Naive thymus-derived CD4-positive, alpha-beta T cell (primary cell): ENCODE results near the gene FDXR. TPM values are rescaled to one million over a fixed set of nuclear protein-coding genes. Genes with fewer than 3 reads are reported as not detected.
A peak's percentile ranks its signal among the peaks of the same experiment; 100 is the strongest.

Experiments used
- ATAC-seq: fragments of 150-1000 bp; cut with Tn5 transposase; 2 replicates; pipeline ENCODE4 v1.10.0; 2021; ENCODE audit warnings: mild to moderate bottlenecking, moderate library complexity
- CTCF ChIA-PET: fragments of 350-600 bp; sonication (Branson Sonifier 250); formaldehyde crosslinking; loops from one replicate; lab custom pipeline; 2021; ENCODE audit warnings: antibody characterized with exemption; lab: Charles Lee
- POLR2A ChIA-PET: fragments of 350-600 bp; sonication (Branson Sonifier 250); formaldehyde crosslinking; loops from one replicate; lab custom pipeline; 2021; ENCODE audit warnings: antibody characterized with exemption, inconsistent platforms; lab: Charles Lee
- DNase-seq, 9 donors: peaks; one replicate each; pipeline versions ENCODE4 v3.0.0 to v3.0.0-alpha.2; 2020 to 2022; ENCODE audit warnings: mixed read lengths in 1 of 9
- H3K27ac ChIP-seq: one replicate; pipeline ENCODE4 v1.7.0; 2013; ENCODE audit warnings: mild to moderate bottlenecking, low read depth, low read length, moderate library complexity
- H3K27me3 ChIP-seq, 2 donors: one replicate each; pipeline ENCODE4 v1.7.0; 2013; ENCODE audit warnings: low read length in 2 of 2, mild to moderate bottlenecking in 2 of 2, moderate library complexity in 2 of 2; ENCODE audit not compliant: control insufficient read depth in 2 of 2, insufficient read depth in 2 of 2
- H3K36me3 ChIP-seq, 3 experiments: 1 replicate in 2 of 3; 2 replicates in 1 of 3; pipeline ENCODE4 v1.7.0; 2013; ENCODE audit warnings: low read length in 3 of 3, mild to moderate bottlenecking in 3 of 3, moderate library complexity in 1 of 3; ENCODE audit not compliant: insufficient read depth in 3 of 3, control insufficient read depth in 2 of 3
- H3K4me1 ChIP-seq, 2 donors: one replicate each; pipeline ENCODE4 v1.7.0; 2013; ENCODE audit warnings: low read length in 2 of 2, mild to moderate bottlenecking in 2 of 2, moderate library complexity in 1 of 2; ENCODE audit not compliant: control insufficient read depth in 2 of 2, insufficient read depth in 2 of 2
- H3K4me3 ChIP-seq: 2 replicates; pipeline ENCODE4 v1.7.0; 2013; ENCODE audit warnings: mild to moderate bottlenecking, low read length
- H3K9me3 ChIP-seq, 3 experiments: 1 replicate in 2 of 3; 2 replicates in 1 of 3; pipeline ENCODE4 v1.7.0; 2013; ENCODE audit warnings: low read length in 3 of 3; ENCODE audit not compliant: control insufficient read depth in 2 of 3
- H3K27ac Mint-ChIP-seq, 9 donors: one replicate each; pipeline ENCODE4 v1.8.0; 2020 to 2022; ENCODE audit warnings: mixed read lengths in 9 of 9, mild to moderate bottlenecking in 8 of 9, moderate library complexity in 5 of 9, inconsistent platforms in 2 of 9
- H3K27me3 Mint-ChIP-seq, 5 donors: one replicate each; pipeline ENCODE4 v1.8.0; 2021 to 2022; ENCODE audit warnings: mixed read lengths in 5 of 5, mild to moderate bottlenecking in 1 of 5
- H3K36me3 Mint-ChIP-seq, 5 donors: one replicate each; pipeline ENCODE4 v1.8.0; 2020 to 2022; ENCODE audit warnings: mixed read lengths in 5 of 5, mild to moderate bottlenecking in 3 of 5, inconsistent platforms in 1 of 5
- H3K4me1 Mint-ChIP-seq, 7 donors: one replicate each; pipeline ENCODE4 v1.8.0; 2020 to 2022; ENCODE audit warnings: mixed read lengths in 7 of 7, mild to moderate bottlenecking in 3 of 7, inconsistent platforms in 1 of 7
- H3K4me3 Mint-ChIP-seq, 10 donors: one replicate each; pipeline ENCODE4 v1.8.0; 2020 to 2022; ENCODE audit warnings: mild to moderate bottlenecking in 10 of 10, mixed read lengths in 10 of 10, moderate library complexity in 6 of 10, inconsistent platforms in 2 of 10
- H3K9me3 Mint-ChIP-seq, 11 donors: one replicate each; pipeline ENCODE4 v1.8.0; 2020 to 2022; ENCODE audit warnings: mixed read lengths in 11 of 11, mild to moderate bottlenecking in 4 of 11, inconsistent platforms in 1 of 11, moderate library complexity in 1 of 11
- intact Hi-C, 2 donors: fragments of 100-400 bp; cut with micrococcal nuclease; formaldehyde crosslinking; loops; one replicate each; pipeline ENCODE4 v1.15.1; 2023
- polyA plus RNA-seq, 2 donors: library from polyadenylated mRNA; unstranded; fragments of 300-500 nt; fragmentation: Illumina TruSeq; gene quantifications; one replicate each; pipeline ENCODE4 v1.2.3, GENCODE V29; 2021
- total RNA-seq, 6 experiments: library from RNA in 5 of 6; stranded (reverse) in 5 of 6; gene quantifications; 1 replicate in 5 of 6; 2 replicates in 1 of 6; pipeline ENCODE4 v1.2.3 and lab custom pipeline; 2021 to 2026

The FDXR gene
- total and polyA plus RNA-seq, 7 experiments from 2014 or later, result 4.7 to 39.5 (median 9.4) TPM

- peaks cover 0 to 2% (median 0%) of the 10 kb centered on the region in 11 donors for H3K9me3 Mint-ChIP-seq
- CTCF ChIA-PET, result interaction anchor here (1.1 to 2.4 kb wide), 2 partner anchors 10 to 83 kb away, joined by 3 to 10 read pairs; no protein-coding TSS in a partner anchor
- POLR2A ChIA-PET, result no interaction called here
- intact Hi-C loops, result loop anchor here in 1 of 2 donors (5.0 kb wide), 1 partner anchor 793 kb away; the partner anchor contains the start of genes RECQL5 and SAP30BP
- Histone ChIP-seq H3K9me3 (no peaks in the 10 kb centered on the region), H3K27me3 (no peaks in the 10 kb centered on the region), H3K4me3 (no peak overlapping the region), H3K27ac (no peak overlapping the region), H3K4me1 (peaks cover 11 to 14% of the 10 kb centered on the region in 2 donors), H3K36me3 (no peaks in the 10 kb centered on the region)
- ATAC-seq (no peak), DNase-seq (no peak)
- peaks cover 18 to 33% (median 23%) of the 10 kb centered on the region in 7 donors for H3K4me1 Mint-ChIP-seq
- H3K36me3 Mint-ChIP-seq, result peaks cover 0 to 6% (median 0%) of the 10 kb centered on the region in 5 donors
- H3K27ac Mint-ChIP-seq, result peak overlapping the region in 1 of 9 donors; percentile 19
- H3K27me3 Mint-ChIP-seq, result peaks cover 0 to 3% (median 0%) of the 10 kb centered on the region in 5 donors
- peak overlapping the region in 1 of 10 donors; percentile 13 for H3K4me3 Mint-ChIP-seq
Observed at GRCh38 chr17:74874615-74875037, 1.8 kb upstream of the FDXR start.

GRCh38 chr17:74873874-74874614 is 1.2 kb upstream of the FDXR start:
- ChIA-PET CTCF (interaction anchor here (0.9 to 2.4 kb wide), 5 partner anchors 9 to 216 kb away, joined by 3 to 10 read pairs (median 5); partner anchors contain the start of gene RAB37), POLR2A (interaction anchor here (0.6 to 1.6 kb wide), 8 partner anchors 29 to 388 kb away, joined by 3 to 6 read pairs (median 4); partner anchors contain the start of genes GGA3, MRPS7 and NUP85)
- intact Hi-C loops, result loop anchor here (1.0 to 5.0 kb wide), 18 partner anchors 9 to 793 kb away; partner anchors contain the start of genes GRB2 (in 2 of the 2), NAT9 (in 2 of the 2), NHERF1 (in 2 of the 2) and GGA3 (in 1 of the 2)
- no peak for DNase-seq
- peaks cover 0 to 6% (median 0%) of the 10 kb centered on the region in 5 donors for H3K36me3 Mint-ChIP-seq
- H3K4me1 Mint-ChIP-seq, result peaks cover 18 to 33% (median 22%) of the 10 kb centered on the region in 7 donors
- peaks cover 0 to 3% (median 0%) of the 10 kb centered on the region in 5 donors for H3K27me3 Mint-ChIP-seq
- peaks cover 0 to 2% (median 0%) of the 10 kb centered on the region in 11 donors for H3K9me3 Mint-ChIP-seq
- ATAC-seq, result no peak
- Histone ChIP-seq H3K9me3 (no peaks in the 10 kb centered on the region), H3K36me3 (no peaks in the 10 kb centered on the region), H3K27ac (peak overlapping the region; percentile 91), H3K27me3 (no peaks in the 10 kb centered on the region), H3K4me1 (peaks cover 11 to 14% of the 10 kb centered on the region in 2 donors), H3K4me3 (peak overlapping the region; percentile 78)
- peak overlapping the region; percentile 94 to 99 (median 97) for H3K27ac Mint-ChIP-seq
- peak overlapping the region; percentile 74 to 96 (median 88) for H3K4me3 Mint-ChIP-seq

- CTCF ChIA-PET, result interaction anchor here (0.7 to 2.4 kb wide), 7 partner anchors 8 to 349 kb away, joined by 3 to 10 read pairs (median 5); partner anchors contain the start of gene RAB37
- ATAC-seq (peak; percentile 97), DNase-seq (peak; percentile 91 to 100 (median 98))
- H3K4me1 Mint-ChIP-seq, result peaks cover 18 to 41% (median 22%) of the 10 kb centered on the region in 7 donors
- peak overlapping the region; percentile 74 to 96 (median 88) for H3K4me3 Mint-ChIP-seq
- peaks cover 0 to 2% (median 0%) of the 10 kb centered on the region in 11 donors for H3K9me3 Mint-ChIP-seq
- POLR2A ChIA-PET, result interaction anchor here (0.6 to 1.6 kb wide), 13 partner anchors 18 to 397 kb away, joined by 3 to 8 read pairs (median 3); partner anchors contain the start of genes GGA3, MIF4GD, MRPS7 and NUP85
- Histone ChIP-seq H3K36me3 (no peaks in the 10 kb centered on the region), H3K27me3 (no peaks in the 10 kb centered on the region), H3K4me1 (peaks cover 11 to 14% of the 10 kb centered on the region in 2 donors), H3K9me3 (no peaks in the 10 kb centered on the region), H3K27ac (peak overlapping the region; percentile 91), H3K4me3 (peak overlapping the region; percentile 87)
- peaks cover 0 to 6% (median 0%) of the 10 kb centered on the region in 5 donors for H3K36me3 Mint-ChIP-seq
- H3K27ac Mint-ChIP-seq, result peak overlapping the region; percentile 94 to 99 (median 97)
- H3K27me3 Mint-ChIP-seq, result peaks cover 0 to 3% (median 0%) of the 10 kb centered on the region in 5 donors
- intact Hi-C loops, result loop anchor here (1.0 to 5.0 kb wide), 18 partner anchors 8 to 794 kb away; partner anchors contain the start of genes GRB2 (in 2 of the 2), NAT9 (in 2 of the 2), NHERF1 (in 2 of the 2) and GGA3 (in 1 of the 2)
Observed at GRCh38 chr17:74873037-74873873, 461 bp upstream of the FDXR start.

- ATAC-seq (no peak), DNase-seq (no peak)
- Histone ChIP-seq H3K36me3 (no peaks in the 10 kb centered on the region), H3K27ac (no peak overlapping the region), H3K9me3 (no peaks in the 10 kb centered on the region), H3K4me3 (no peak overlapping the region), H3K27me3 (no peaks in the 10 kb centered on the region), H3K4me1 (peaks cover 11 to 14% of the 10 kb centered on the region in 2 donors)
- H3K36me3 Mint-ChIP-seq, result peaks cover 0 to 6% (median 0%) of the 10 kb centered on the region in 5 donors
- POLR2A ChIA-PET, result interaction anchor here (0.7 kb wide), 1 partner anchor 122 kb away, joined by 3 read pairs; no protein-coding TSS in a partner anchor
- H3K9me3 Mint-ChIP-seq, result peaks cover 0 to 2% (median 0%) of the 10 kb centered on the region in 11 donors
- no peak overlapping the region for H3K27ac Mint-ChIP-seq
- peak overlapping the region; percentile 44 to 95 (median 76) for H3K4me3 Mint-ChIP-seq
- peaks cover 18 to 41% (median 22%) of the 10 kb centered on the region in 7 donors for H3K4me1 Mint-ChIP-seq
- CTCF ChIA-PET, result interaction anchor here (1.9 kb wide), 1 partner anchor 80 kb away, joined by 6 read pairs; no protein-coding TSS in a partner anchor
- intact Hi-C loops, result loop anchor here (2.0 to 5.0 kb wide), 6 partner anchors 19 to 796 kb away; partner anchors contain the start of genes GRB2 (in 1 of the 2), LLGL2 (in 1 of the 2), RECQL5 (in 1 of the 2) and RPL38 (in 1 of the 2)
- H3K27me3 Mint-ChIP-seq, result peaks cover 0 to 3% (median 0%) of the 10 kb centered on the region in 5 donors
Observed at GRCh38 chr17:74871356-74872076, 1.3 kb downstream of the FDXR start.

GRCh38 chr17:74870512-74870911 is 2.3 kb downstream of the FDXR start:
- H3K4me1 ChIP-seq, result peaks cover 11 to 14% of the 10 kb centered on the region in 2 donors
- intact Hi-C loops, result loop anchor here in 1 of 2 donors (5.0 kb wide), 1 partner anchor 797 kb away; the partner anchor contains the start of genes RECQL5 and SAP30BP
- ChIA-PET CTCF (interaction anchor here (0.6 to 1.9 kb wide), 2 partner anchors 79 to 393 kb away, joined by 3 to 6 read pairs; no protein-coding TSS in a partner anchor), POLR2A (interaction anchor here (0.6 to 0.7 kb wide), 3 partner anchors 121 to 240 kb away, joined by 3 read pairs; no protein-coding TSS in a partner anchor)
- no peak overlapping the region for H3K4me3 Mint-ChIP-seq
- H3K27me3 Mint-ChIP-seq, result peaks cover 0 to 3% (median 0%) of the 10 kb centered on the region in 5 donors
- H3K9me3 Mint-ChIP-seq, result peaks cover 0 to 2% (median 0%) of the 10 kb centered on the region in 11 donors
- H3K4me1 Mint-ChIP-seq, result peaks cover 18 to 41% (median 22%) of the 10 kb centered on the region in 7 donors
- H3K27ac ChIP-seq, result no peak overlapping the region
- H3K9me3 ChIP-seq, result no peaks in the 10 kb centered on the region
- no peak for ATAC-seq
- no peak overlapping the region for H3K27ac Mint-ChIP-seq
- H3K36me3 ChIP-seq, result no peaks in the 10 kb centered on the region
- DNase-seq, result no peak
- H3K36me3 Mint-ChIP-seq, result peaks cover 0 to 6% (median 0%) of the 10 kb centered on the region in 5 donors
- H3K27me3 ChIP-seq, result no peaks in the 10 kb centered on the region
- no peak overlapping the region for H3K4me3 ChIP-seq
